ENCODE data around the gene OR5W2. TPM values are rescaled to one million over a fixed set of nuclear protein-coding genes. Genes with fewer than 3 reads are reported as not detected.
"Not testable (repeated sequence)": the region's sequence is repeated elsewhere in the genome, so short reads cannot be mapped to it uniquely, and the experiment has no call there.

OR5W2 gene
- total and polyA plus RNA-seq, 3 experiments from 2014 or later = not detected

- H3K4me1 Mint-ChIP-seq; H3K36me3 Mint-ChIP-seq; H3K36me3 ChIP-seq (ENCODE audit: insufficient read depth, low read length); CTCF ChIA-PET; H3K4me3 Mint-ChIP-seq; DNase-seq; H3K27me3 ChIP-seq (ENCODE audit: insufficient read depth, low read length, poor library complexity, severe bottlenecking); H3K27ac Mint-ChIP-seq; H3K9me3 ChIP-seq (ENCODE audit: low read length); H3K4me3 ChIP-seq (ENCODE audit: low read length); H3K27me3 Mint-ChIP-seq; POLR2A ChIA-PET; H3K4me1 ChIP-seq (ENCODE audit: insufficient read depth, low read length); H3K27ac ChIP-seq (ENCODE audit: low read depth, low read length): not testable (repeated sequence)
- peaks cover 6 to 18% (median 8%) of the 10 kb centered on the region in 5 donors for H3K9me3 Mint-ChIP-seq
Observed at GRCh38 chr11:55885481-55885880, 28.9 kb downstream of the OR5W2 start.

- H3K27ac Mint-ChIP-seq; H3K4me3 ChIP-seq (ENCODE audit: low read length); H3K27ac ChIP-seq (ENCODE audit: low read depth, low read length); POLR2A ChIA-PET; H3K36me3 ChIP-seq (ENCODE audit: insufficient read depth, low read length); H3K27me3 Mint-ChIP-seq; H3K36me3 Mint-ChIP-seq; H3K4me3 Mint-ChIP-seq; CTCF ChIA-PET; H3K27me3 ChIP-seq (ENCODE audit: insufficient read depth, low read length, poor library complexity, severe bottlenecking); H3K4me1 ChIP-seq (ENCODE audit: insufficient read depth, low read length); H3K9me3 ChIP-seq (ENCODE audit: low read length); DNase-seq; H3K4me1 Mint-ChIP-seq: not testable (repeated sequence)
- H3K9me3 Mint-ChIP-seq = peaks cover 6 to 18% (median 8%) of the 10 kb centered on the region in 5 donors
Observed at GRCh38 chr11:55884995-55885394, 29.4 kb downstream of the OR5W2 start.

- CTCF ChIA-PET; H3K27ac Mint-ChIP-seq; H3K27ac ChIP-seq (ENCODE audit: low read depth, low read length); H3K4me3 Mint-ChIP-seq; H3K4me3 ChIP-seq (ENCODE audit: low read length); H3K27me3 ChIP-seq (ENCODE audit: insufficient read depth, low read length, poor library complexity, severe bottlenecking); DNase-seq; H3K27me3 Mint-ChIP-seq; POLR2A ChIA-PET; H3K4me1 ChIP-seq (ENCODE audit: insufficient read depth, low read length); H3K9me3 ChIP-seq (ENCODE audit: low read length); H3K36me3 Mint-ChIP-seq; H3K4me1 Mint-ChIP-seq; H3K36me3 ChIP-seq (ENCODE audit: insufficient read depth, low read length): not testable (repeated sequence)
- H3K9me3 Mint-ChIP-seq = peaks cover 6 to 23% (median 9%) of the 10 kb centered on the region in 5 donors
Observed at GRCh38 chr11:55882997-55883396, 31.4 kb downstream of the OR5W2 start, which contains the start of gene TRIM51. TRIM51 (plus strand) TSS chr11:55883297; CDS start chr11:55885429, 2,132 bp downstream.

- H3K27ac ChIP-seq (ENCODE audit: low read depth, low read length); H3K36me3 Mint-ChIP-seq; CTCF ChIA-PET; H3K27me3 ChIP-seq (ENCODE audit: insufficient read depth, low read length, poor library complexity, severe bottlenecking); H3K4me1 Mint-ChIP-seq; H3K4me1 ChIP-seq (ENCODE audit: insufficient read depth, low read length); H3K36me3 ChIP-seq (ENCODE audit: insufficient read depth, low read length); H3K27ac Mint-ChIP-seq; DNase-seq; POLR2A ChIA-PET; H3K4me3 ChIP-seq (ENCODE audit: low read length); H3K9me3 ChIP-seq (ENCODE audit: low read length); H3K27me3 Mint-ChIP-seq; H3K4me3 Mint-ChIP-seq: not testable (repeated sequence)
- H3K9me3 Mint-ChIP-seq = peaks cover 3 to 29% (median 15%) of the 10 kb centered on the region in 5 donors
Observed at GRCh38 chr11:55873146-55873545, 41.2 kb downstream of the OR5W2 start.

GRCh38 chr11:55872731-55873130, 41.7 kb downstream of the OR5W2 start:
- H3K4me1 ChIP-seq (ENCODE audit: insufficient read depth, low read length); H3K4me3 ChIP-seq (ENCODE audit: low read length); POLR2A ChIA-PET; H3K27ac Mint-ChIP-seq; H3K36me3 Mint-ChIP-seq; H3K4me3 Mint-ChIP-seq; H3K27me3 ChIP-seq (ENCODE audit: insufficient read depth, low read length, poor library complexity, severe bottlenecking); CTCF ChIA-PET; H3K27me3 Mint-ChIP-seq; H3K36me3 ChIP-seq (ENCODE audit: insufficient read depth, low read length); H3K27ac ChIP-seq (ENCODE audit: low read depth, low read length); H3K4me1 Mint-ChIP-seq; DNase-seq; H3K9me3 ChIP-seq (ENCODE audit: low read length): not testable (repeated sequence)
- H3K9me3 Mint-ChIP-seq = peaks cover 0 to 27% (median 12%) of the 10 kb centered on the region in 5 donors

GRCh38 chr11:55867354-55867753, 47.0 kb downstream of the OR5W2 start:
- H3K4me3 ChIP-seq (ENCODE audit: low read length); H3K9me3 ChIP-seq (ENCODE audit: low read length); DNase-seq; H3K27me3 ChIP-seq (ENCODE audit: insufficient read depth, low read length, poor library complexity, severe bottlenecking); H3K27me3 Mint-ChIP-seq; H3K4me3 Mint-ChIP-seq; H3K36me3 ChIP-seq (ENCODE audit: insufficient read depth, low read length); POLR2A ChIA-PET; H3K27ac Mint-ChIP-seq; H3K4me1 Mint-ChIP-seq; H3K36me3 Mint-ChIP-seq; CTCF ChIA-PET; H3K4me1 ChIP-seq (ENCODE audit: insufficient read depth, low read length); H3K27ac ChIP-seq (ENCODE audit: low read depth, low read length): not testable (repeated sequence)
- peaks cover 14 to 26% (median 17%) of the 10 kb centered on the region in 5 donors for H3K9me3 Mint-ChIP-seq

Other genes starting within 250 kb of the OR5W2 start
- gene OR5D13, start 141.1 kb downstream of the OR5W2 start, total RNA-seq = not detected
- gene OR5D13, start 141.1 kb downstream of the OR5W2 start, polyA plus RNA-seq = not detected
- gene OR5D14, start 119.0 kb downstream of the OR5W2 start, total RNA-seq = not detected
- not detected for gene OR5D14, start 119.0 kb downstream of the OR5W2 start, polyA plus RNA-seq
- gene OR5L1, start 103.2 kb downstream of the OR5W2 start, total RNA-seq = not detected
- not detected for gene OR5L1, start 103.2 kb downstream of the OR5W2 start, polyA plus RNA-seq
- not detected for gene OR5D18, start 95.0 kb downstream of the OR5W2 start, total RNA-seq
- not detected for gene OR5D18, start 95.0 kb downstream of the OR5W2 start, polyA plus RNA-seq
- gene OR5L2, start 87.4 kb downstream of the OR5W2 start, total RNA-seq = not detected
- gene OR5L2, start 87.4 kb downstream of the OR5W2 start, polyA plus RNA-seq = not detected
- gene OR5D16, start 75.8 kb downstream of the OR5W2 start, total RNA-seq = not detected
- gene OR5D16, start 75.8 kb downstream of the OR5W2 start, polyA plus RNA-seq = not detected
- not detected for gene TRIM51, start 31.3 kb downstream of the OR5W2 start, total RNA-seq
- gene TRIM51, start 31.3 kb downstream of the OR5W2 start, polyA plus RNA-seq = not detected
- not detected for gene OR5I1, start 21.8 kb upstream of the OR5W2 start, total RNA-seq
- not detected for gene OR5I1, start 21.8 kb upstream of the OR5W2 start, polyA plus RNA-seq
- not detected for gene OR10AG1, start 55.4 kb upstream of the OR5W2 start, total RNA-seq
- gene OR10AG1, start 55.4 kb upstream of the OR5W2 start, polyA plus RNA-seq = not detected
- gene OR5F1, start 80.0 kb upstream of the OR5W2 start, total RNA-seq = not detected
- not detected for gene OR5F1, start 80.0 kb upstream of the OR5W2 start, polyA plus RNA-seq
- gene OR5AS1, start 113.1 kb upstream of the OR5W2 start, total RNA-seq = not detected
- not detected for gene OR5AS1, start 113.1 kb upstream of the OR5W2 start, polyA plus RNA-seq
- gene OR8I2, start 178.7 kb upstream of the OR5W2 start, total RNA-seq = not detected
- not detected for gene OR8I2, start 178.7 kb upstream of the OR5W2 start, polyA plus RNA-seq
- not detected for gene OR8H2, start 189.1 kb upstream of the OR5W2 start, total RNA-seq
- not detected for gene OR8H2, start 189.1 kb upstream of the OR5W2 start, polyA plus RNA-seq
- gene OR8H3, start 207.8 kb upstream of the OR5W2 start, total RNA-seq = not detected
- not detected for gene OR8H3, start 207.8 kb upstream of the OR5W2 start, polyA plus RNA-seq
- not detected for gene OR8J3, start 225.6 kb upstream of the OR5W2 start, total RNA-seq
- gene OR8J3, start 225.6 kb upstream of the OR5W2 start, polyA plus RNA-seq = not detected
- gene OR8K5, start 245.7 kb upstream of the OR5W2 start, total RNA-seq = not detected
- not detected for gene OR8K5, start 245.7 kb upstream of the OR5W2 start, polyA plus RNA-seq

All from CD8-positive, alpha-beta memory T cell (primary cell).